Neural cell (in vitro differentiated cells): ENCODE measurements around the gene DLG2.

Experiments used
- EP300 ChIP-seq: fragments of 450-650 bp; conservative IDR thresholded peaks from 2 replicates; pipeline ENCODE4 v1.6.1; 2014; ENCODE audit warnings: antibody characterized with exemption, mild to moderate bottlenecking, moderate library complexity; ENCODE audit not compliant: poor library complexity, severe bottlenecking
- EZH2 ChIP-seq: fragments of 200-600, 300-800 bp; shearing (Covaris generic), sonication (generic); IDR thresholded peaks from 2 replicates; pipeline ENCODE4 v1.6.1; 2014; ENCODE audit warnings: antibody characterized with exemption, low read length, borderline replicate concordance, mild to moderate bottlenecking; ENCODE audit not compliant: insufficient read depth, poor library complexity, severe bottlenecking
- POLR2AphosphoS5 ChIP-seq: IDR thresholded peaks from 2 replicates; pipeline ENCODE4 v1.6.1; 2012
- RAD21 ChIP-seq: fragments of 450-650 bp; conservative IDR thresholded peaks from 2 replicates; pipeline ENCODE4 v1.6.1; 2014; ENCODE audit warnings: antibody characterized with exemption, mild to moderate bottlenecking, moderate library complexity
- SMC3 ChIP-seq: fragments of 450-650 bp; conservative IDR thresholded peaks from 2 replicates; pipeline ENCODE4 v1.6.1; 2014; ENCODE audit warnings: antibody characterized with exemption, mild to moderate bottlenecking, moderate library complexity; ENCODE audit not compliant: poor library complexity
- TAF1 ChIP-seq: IDR thresholded peaks from 2 replicates; pipeline ENCODE4 v1.6.1; 2012; ENCODE audit warnings: low read depth
- TF ChIP-seq, protein P1 (sequence below): fragments of 450-650 bp; IDR thresholded peaks from 2 replicates; pipeline ENCODE4 v1.5.1; 2014; ENCODE audit warnings: antibody characterized with exemption, mild to moderate bottlenecking, moderate library complexity; ENCODE audit not compliant: poor library complexity, severe bottlenecking
- TF ChIP-seq, protein P2 (sequence below): IDR thresholded peaks from 2 replicates; pipeline ENCODE4 v1.6.1; 2012; ENCODE audit warnings: borderline replicate concordance

DNA sequence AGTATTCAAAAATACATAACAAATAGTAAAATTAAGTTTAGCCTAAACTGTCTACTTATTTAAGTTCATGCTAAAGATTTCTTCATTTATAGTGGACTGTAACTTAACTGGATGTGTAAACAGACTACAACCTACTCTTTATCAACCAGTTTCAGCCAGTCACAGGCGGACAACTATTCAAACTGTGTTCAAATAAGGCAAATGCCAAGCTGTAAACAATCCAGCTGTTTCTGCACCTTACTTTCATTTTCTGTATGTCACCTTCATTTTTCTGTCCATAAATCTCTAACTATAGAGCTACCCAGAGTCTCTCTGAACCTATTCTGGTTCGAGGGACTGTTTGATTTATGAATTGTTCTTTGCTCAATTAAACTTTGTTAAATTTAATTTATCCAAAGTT lies 992.8 kb downstream of the DLG2 start:
- TF ChIP-seq, protein P1, sequence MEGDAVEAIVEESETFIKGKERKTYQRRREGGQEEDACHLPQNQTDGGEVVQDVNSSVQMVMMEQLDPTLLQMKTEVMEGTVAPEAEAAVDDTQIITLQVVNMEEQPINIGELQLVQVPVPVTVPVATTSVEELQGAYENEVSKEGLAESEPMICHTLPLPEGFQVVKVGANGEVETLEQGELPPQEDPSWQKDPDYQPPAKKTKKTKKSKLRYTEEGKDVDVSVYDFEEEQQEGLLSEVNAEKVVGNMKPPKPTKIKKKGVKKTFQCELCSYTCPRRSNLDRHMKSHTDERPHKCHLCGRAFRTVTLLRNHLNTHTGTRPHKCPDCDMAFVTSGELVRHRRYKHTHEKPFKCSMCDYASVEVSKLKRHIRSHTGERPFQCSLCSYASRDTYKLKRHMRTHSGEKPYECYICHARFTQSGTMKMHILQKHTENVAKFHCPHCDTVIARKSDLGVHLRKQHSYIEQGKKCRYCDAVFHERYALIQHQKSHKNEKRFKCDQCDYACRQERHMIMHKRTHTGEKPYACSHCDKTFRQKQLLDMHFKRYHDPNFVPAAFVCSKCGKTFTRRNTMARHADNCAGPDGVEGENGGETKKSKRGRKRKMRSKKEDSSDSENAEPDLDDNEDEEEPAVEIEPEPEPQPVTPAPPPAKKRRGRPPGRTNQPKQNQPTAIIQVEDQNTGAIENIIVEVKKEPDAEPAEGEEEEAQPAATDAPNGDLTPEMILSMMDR, result no peak
- TF ChIP-seq, protein P2, sequence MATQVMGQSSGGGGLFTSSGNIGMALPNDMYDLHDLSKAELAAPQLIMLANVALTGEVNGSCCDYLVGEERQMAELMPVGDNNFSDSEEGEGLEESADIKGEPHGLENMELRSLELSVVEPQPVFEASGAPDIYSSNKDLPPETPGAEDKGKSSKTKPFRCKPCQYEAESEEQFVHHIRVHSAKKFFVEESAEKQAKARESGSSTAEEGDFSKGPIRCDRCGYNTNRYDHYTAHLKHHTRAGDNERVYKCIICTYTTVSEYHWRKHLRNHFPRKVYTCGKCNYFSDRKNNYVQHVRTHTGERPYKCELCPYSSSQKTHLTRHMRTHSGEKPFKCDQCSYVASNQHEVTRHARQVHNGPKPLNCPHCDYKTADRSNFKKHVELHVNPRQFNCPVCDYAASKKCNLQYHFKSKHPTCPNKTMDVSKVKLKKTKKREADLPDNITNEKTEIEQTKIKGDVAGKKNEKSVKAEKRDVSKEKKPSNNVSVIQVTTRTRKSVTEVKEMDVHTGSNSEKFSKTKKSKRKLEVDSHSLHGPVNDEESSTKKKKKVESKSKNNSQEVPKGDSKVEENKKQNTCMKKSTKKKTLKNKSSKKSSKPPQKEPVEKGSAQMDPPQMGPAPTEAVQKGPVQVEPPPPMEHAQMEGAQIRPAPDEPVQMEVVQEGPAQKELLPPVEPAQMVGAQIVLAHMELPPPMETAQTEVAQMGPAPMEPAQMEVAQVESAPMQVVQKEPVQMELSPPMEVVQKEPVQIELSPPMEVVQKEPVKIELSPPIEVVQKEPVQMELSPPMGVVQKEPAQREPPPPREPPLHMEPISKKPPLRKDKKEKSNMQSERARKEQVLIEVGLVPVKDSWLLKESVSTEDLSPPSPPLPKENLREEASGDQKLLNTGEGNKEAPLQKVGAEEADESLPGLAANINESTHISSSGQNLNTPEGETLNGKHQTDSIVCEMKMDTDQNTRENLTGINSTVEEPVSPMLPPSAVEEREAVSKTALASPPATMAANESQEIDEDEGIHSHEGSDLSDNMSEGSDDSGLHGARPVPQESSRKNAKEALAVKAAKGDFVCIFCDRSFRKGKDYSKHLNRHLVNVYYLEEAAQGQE, result no peak
- TF ChIP-seq TAF1 (no peak), POLR2AphosphoS5 (no peak), RAD21 (no peak), EZH2 (no peak), EP300 (no peak), SMC3 (no peak)
